OCI-LY1 (cell line): ENCODE results near the gene CALM3.

Source experiments
- EZH2 ChIP-seq: fragments of 200-600 bp; sonication (generic), shearing (Covaris generic); IDR thresholded peaks from 2 replicates; pipeline ENCODE4 v1.8.0; 2017; ENCODE audit warnings: borderline replicate concordance, mixed run types, mild to moderate bottlenecking, antibody characterized with exemption, low read length, moderate library complexity, mixed read lengths
- TF ChIP-seq, protein P1 (sequence below): fragments of 200-600 bp; sonication (generic), shearing (Covaris generic); IDR thresholded peaks from 2 replicates; pipeline ENCODE4 v1.5.1; 2017; ENCODE audit warnings: mild to moderate bottlenecking, antibody characterized with exemption, low read length, moderate library complexity, mixed read lengths

DNA sequence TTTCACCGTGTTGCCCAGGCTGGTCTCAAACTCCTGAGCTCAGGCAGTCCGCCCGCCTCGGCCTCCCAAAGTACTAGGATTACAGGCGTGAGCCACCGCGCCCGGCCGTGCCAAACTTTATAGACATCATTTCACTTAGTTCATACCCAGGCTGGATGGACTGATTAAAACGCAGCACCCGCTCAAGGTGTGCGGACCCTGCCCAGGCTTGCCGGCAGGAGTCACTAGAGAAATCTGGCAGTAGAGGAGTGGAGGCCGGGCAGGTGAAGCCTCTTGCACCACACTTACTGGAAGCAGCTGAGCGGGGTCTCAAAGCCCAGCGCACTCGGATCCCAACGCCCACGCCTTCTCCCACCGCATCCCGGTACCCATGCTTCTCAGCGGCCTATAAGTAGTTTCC, 12.4 kb downstream of the CALM3 start:
- TF ChIP-seq, protein P1, sequence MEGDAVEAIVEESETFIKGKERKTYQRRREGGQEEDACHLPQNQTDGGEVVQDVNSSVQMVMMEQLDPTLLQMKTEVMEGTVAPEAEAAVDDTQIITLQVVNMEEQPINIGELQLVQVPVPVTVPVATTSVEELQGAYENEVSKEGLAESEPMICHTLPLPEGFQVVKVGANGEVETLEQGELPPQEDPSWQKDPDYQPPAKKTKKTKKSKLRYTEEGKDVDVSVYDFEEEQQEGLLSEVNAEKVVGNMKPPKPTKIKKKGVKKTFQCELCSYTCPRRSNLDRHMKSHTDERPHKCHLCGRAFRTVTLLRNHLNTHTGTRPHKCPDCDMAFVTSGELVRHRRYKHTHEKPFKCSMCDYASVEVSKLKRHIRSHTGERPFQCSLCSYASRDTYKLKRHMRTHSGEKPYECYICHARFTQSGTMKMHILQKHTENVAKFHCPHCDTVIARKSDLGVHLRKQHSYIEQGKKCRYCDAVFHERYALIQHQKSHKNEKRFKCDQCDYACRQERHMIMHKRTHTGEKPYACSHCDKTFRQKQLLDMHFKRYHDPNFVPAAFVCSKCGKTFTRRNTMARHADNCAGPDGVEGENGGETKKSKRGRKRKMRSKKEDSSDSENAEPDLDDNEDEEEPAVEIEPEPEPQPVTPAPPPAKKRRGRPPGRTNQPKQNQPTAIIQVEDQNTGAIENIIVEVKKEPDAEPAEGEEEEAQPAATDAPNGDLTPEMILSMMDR, result no peak
- no peak for TF ChIP-seq EZH2
